RWPE2 (cell line): ENCODE results near the gene GOSR2.

Source experiments
- ATAC-seq: fragments of 200-7000 bp; cut with Tn5 transposase; 3 replicates; pipeline ENCODE4 v1.9.1; 2021; ENCODE audit warnings: low read depth
- DNase-seq: peaks from one replicate; pipeline ENCODE4 v3.0.0-alpha.2; 2020; ENCODE audit warnings: low spot score
- H3K27ac ChIP-seq: fragments of 450-650 bp; 2 replicates; pipeline ENCODE4 v1.5.1; 2017; ENCODE audit warnings: mild to moderate bottlenecking; ENCODE audit not compliant: poor library complexity, severe bottlenecking
- H3K27me3 ChIP-seq: fragments of 250-450 bp; sonication (Bioruptor Pico); 2 replicates; pipeline ENCODE4 v1.5.1; 2021; ENCODE audit warnings: mild to moderate bottlenecking, moderate library complexity; ENCODE audit not compliant: insufficient read depth, poor library complexity, severe bottlenecking
- H3K36me3 ChIP-seq: fragments of 250-450 bp; sonication (Bioruptor Pico); 2 replicates; pipeline ENCODE4 v1.5.1; 2020; ENCODE audit warnings: low read depth, mild to moderate bottlenecking, moderate library complexity
- H3K4me1 ChIP-seq: fragments of 250-450 bp; sonication (Bioruptor Pico); 2 replicates; pipeline ENCODE4 v1.5.1; 2021; ENCODE audit warnings: mild to moderate bottlenecking, moderate library complexity; ENCODE audit not compliant: insufficient read depth, poor library complexity, severe bottlenecking
- H3K4me3 ChIP-seq: fragments of 250-450 bp; sonication (Bioruptor Pico); 2 replicates; pipeline ENCODE4 v1.5.1; 2021; ENCODE audit warnings: mild to moderate bottlenecking, moderate library complexity; ENCODE audit not compliant: severe bottlenecking
- H3K9me3 ChIP-seq: fragments of 250-450 bp; sonication (Bioruptor Pico); 2 replicates; pipeline ENCODE4 v1.5.1; 2021; ENCODE audit warnings: mild to moderate bottlenecking, moderate library complexity; ENCODE audit not compliant: severe bottlenecking
- CTCF ChIP-seq: fragments of 450-650 bp; IDR thresholded peaks from one replicate; pipeline ENCODE4 v1.5.1; 2017; ENCODE audit warnings: mild to moderate bottlenecking, moderate library complexity; ENCODE audit not compliant: poor library complexity, severe bottlenecking

Gene GOSR2

GRCh38 chr17:46989637-46990431 is 66.9 kb downstream of the GOSR2 start:
- no peak overlapping the region for H3K27ac ChIP-seq
- H3K4me1 ChIP-seq, result no peaks in the 10 kb centered on the region
- no peaks in the 10 kb centered on the region for H3K9me3 ChIP-seq
- ATAC-seq (no peak), DNase-seq (no peak)
- H3K4me3 ChIP-seq, result no peak overlapping the region
- no peaks in the 10 kb centered on the region for H3K27me3 ChIP-seq
- H3K36me3 ChIP-seq, result no peaks in the 10 kb centered on the region
- TF ChIP-seq CTCF, result no peak

GRCh38 chr17:46991617-46992016 is 68.7 kb downstream of the GOSR2 start:
- DNase-seq, result no peak
- H3K36me3 ChIP-seq, result no peaks in the 10 kb centered on the region
- H3K27me3 ChIP-seq, result no peaks in the 10 kb centered on the region
- H3K4me3 ChIP-seq, result no peak overlapping the region
- H3K4me1 ChIP-seq, result no peaks in the 10 kb centered on the region
- ATAC-seq, result no peak
- no peak overlapping the region for H3K27ac ChIP-seq
- H3K9me3 ChIP-seq, result no peaks in the 10 kb centered on the region
- no peak for TF ChIP-seq CTCF
